ENCODE measurements around the gene CPA2.

DNA sequence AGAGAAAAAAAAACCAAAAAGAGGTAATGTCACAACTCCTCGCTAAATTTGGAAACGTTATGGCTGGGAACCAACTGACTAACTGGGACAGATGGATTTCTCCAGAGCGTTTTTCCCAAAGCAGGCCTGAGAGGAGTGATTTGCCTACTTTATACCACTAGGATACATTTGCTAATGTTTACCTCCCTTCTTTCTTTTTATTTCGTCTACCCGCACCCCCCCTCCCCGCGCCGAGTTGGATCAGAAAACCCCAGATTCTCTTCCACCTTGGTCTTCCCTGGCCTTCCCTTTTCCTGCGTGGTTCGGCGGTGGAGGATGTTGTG is 7.2 kb downstream of the CPA2 start:
- peak in 1 of 4 experiments; percentile 30 for TF ChIP-seq CTCF (IDR thresholded peaks at IDR 0.05)
- TF ChIP-seq POLR2A (IDR thresholded peaks at IDR 0.05) = no peak
